Activated CD8-positive, alpha-beta memory T cell treated with anti-CD3 and anti-CD28 coated beads, Interleukin-2, amount 10 ng/mL, durations not matched to agents 7 days and 5 days (primary cell): ENCODE measurements around the gene RPS6KA6. TPM values are rescaled to one million over a fixed set of nuclear protein-coding genes. Genes with fewer than 3 reads are reported as not detected.

ENCODE experiments used
- ATAC-seq: fragments of 150-1000 bp; cut with Tn5 transposase; one replicate; pipeline ENCODE4 v1.10.0; 2021; ENCODE audit warnings: moderate library complexity
- CTCF ChIA-PET: fragments of 350-600 bp; sonication (Branson Sonifier 250); formaldehyde crosslinking; loops from one replicate; lab custom pipeline; 2021; ENCODE audit warnings: antibody characterized with exemption; lab: Charles Lee
- DNase-seq: peaks from one replicate; pipeline ENCODE4 v3.0.0-alpha.2; 2020
- H3K27ac Mint-ChIP-seq: one replicate; pipeline ENCODE4 v1.8.0; 2021; ENCODE audit warnings: mild to moderate bottlenecking, mixed read lengths
- H3K27me3 Mint-ChIP-seq: one replicate; pipeline ENCODE4 v1.8.0; 2021; ENCODE audit warnings: mixed read lengths
- H3K36me3 Mint-ChIP-seq: one replicate; pipeline ENCODE4 v1.8.0; 2021; ENCODE audit warnings: mild to moderate bottlenecking, mixed read lengths
- H3K4me1 Mint-ChIP-seq: one replicate; pipeline ENCODE4 v1.8.0; 2021; ENCODE audit warnings: mixed read lengths
- H3K4me3 Mint-ChIP-seq: one replicate; pipeline ENCODE4 v1.8.0; 2021; ENCODE audit warnings: mild to moderate bottlenecking, moderate library complexity, mixed read lengths
- H3K9me3 Mint-ChIP-seq: one replicate; pipeline ENCODE4 v1.8.0; 2022; ENCODE audit warnings: low read depth, mixed read lengths
- total RNA-seq, 2 experiments: library from RNA; stranded (reverse); gene quantifications; one replicate each; pipeline ENCODE4 v1.2.3, GENCODE V29; 2021

RPS6KA6 gene
- total RNA-seq, 2 experiments from 2014 or later: not detected

GRCh38 chrX:84186603-84187532 lies 1.1 kb downstream of the RPS6KA6 start:
- Mint-ChIP-seq H3K27me3 (peaks cover 10% of the 10 kb centered on the region), H3K36me3 (no peaks in the 10 kb centered on the region), H3K4me1 (no peaks in the 10 kb centered on the region), H3K4me3 (peak overlapping the region; percentile 35), H3K27ac (no peak overlapping the region), H3K9me3 (no peaks in the 10 kb centered on the region)
- DNase-seq (no peak), ATAC-seq (no peak)
- CTCF ChIA-PET: no interaction called here

- no peaks in the 10 kb centered on the region for H3K9me3 Mint-ChIP-seq
- no peak overlapping the region for H3K4me3 Mint-ChIP-seq
- peaks cover 7% of the 10 kb centered on the region for H3K27me3 Mint-ChIP-seq
- ATAC-seq: no peak
- CTCF ChIA-PET: no interaction called here
- H3K27ac Mint-ChIP-seq: no peak overlapping the region
- no peak for DNase-seq
- no peaks in the 10 kb centered on the region for H3K4me1 Mint-ChIP-seq
- H3K36me3 Mint-ChIP-seq: no peaks in the 10 kb centered on the region
Measured at GRCh38 chrX:84182516-84182915, 5.5 kb downstream of the RPS6KA6 start.

GRCh38 chrX:84175958-84176357 lies 12.0 kb downstream of the RPS6KA6 start:
- Mint-ChIP-seq H3K36me3 (no peaks in the 10 kb centered on the region), H3K4me3 (no peak overlapping the region), H3K27ac (no peak overlapping the region), H3K27me3 (no peaks in the 10 kb centered on the region), H3K9me3 (no peaks in the 10 kb centered on the region), H3K4me1 (no peaks in the 10 kb centered on the region)
- no peak for ATAC-seq
- CTCF ChIA-PET: no interaction called here
- DNase-seq: no peak

- Mint-ChIP-seq H3K9me3 (no peaks in the 10 kb centered on the region), H3K27ac (no peak overlapping the region), H3K36me3 (no peaks in the 10 kb centered on the region), H3K4me3 (no peak overlapping the region), H3K4me1 (no peaks in the 10 kb centered on the region), H3K27me3 (no peaks in the 10 kb centered on the region)
- DNase-seq (no peak), ATAC-seq (no peak)
- CTCF ChIA-PET: no interaction called here
Measured at GRCh38 chrX:84175274-84175673, 12.7 kb downstream of the RPS6KA6 start.

- Mint-ChIP-seq H3K36me3 (no peaks in the 10 kb centered on the region), H3K4me1 (no peaks in the 10 kb centered on the region), H3K27me3 (no peaks in the 10 kb centered on the region), H3K4me3 (no peak overlapping the region), H3K9me3 (no peaks in the 10 kb centered on the region), H3K27ac (no peak overlapping the region)
- ATAC-seq (no peak), DNase-seq (no peak)
- CTCF ChIA-PET: no interaction called here
Measured at GRCh38 chrX:84174348-84174747, 13.7 kb downstream of the RPS6KA6 start.

- no peak overlapping the region for H3K27ac Mint-ChIP-seq
- H3K9me3 Mint-ChIP-seq: no peaks in the 10 kb centered on the region
- no peaks in the 10 kb centered on the region for H3K36me3 Mint-ChIP-seq
- H3K27me3 Mint-ChIP-seq: no peaks in the 10 kb centered on the region
- no peaks in the 10 kb centered on the region for H3K4me1 Mint-ChIP-seq
- H3K4me3 Mint-ChIP-seq: no peak overlapping the region
- no peak for ATAC-seq
- CTCF ChIA-PET: no interaction called here
- no peak for DNase-seq
Measured at GRCh38 chrX:84170931-84171330, 17.1 kb downstream of the RPS6KA6 start.

- Mint-ChIP-seq H3K9me3 (no peaks in the 10 kb centered on the region), H3K27ac (no peak overlapping the region), H3K27me3 (no peaks in the 10 kb centered on the region), H3K4me3 (no peak overlapping the region), H3K4me1 (no peaks in the 10 kb centered on the region), H3K36me3 (no peaks in the 10 kb centered on the region)
- ATAC-seq (no peak), DNase-seq (no peak)
- CTCF ChIA-PET: no interaction called here
Measured at GRCh38 chrX:84168574-84168973, 19.4 kb downstream of the RPS6KA6 start.

- no peak for DNase-seq
- Mint-ChIP-seq H3K27me3 (no peaks in the 10 kb centered on the region), H3K27ac (no peak overlapping the region), H3K4me1 (no peaks in the 10 kb centered on the region), H3K9me3 (no peaks in the 10 kb centered on the region), H3K36me3 (no peaks in the 10 kb centered on the region), H3K4me3 (no peak overlapping the region)
- no peak for ATAC-seq
- CTCF ChIA-PET: no interaction called here
Measured at GRCh38 chrX:84168095-84168494, 19.9 kb downstream of the RPS6KA6 start.

- Mint-ChIP-seq H3K9me3 (no peaks in the 10 kb centered on the region), H3K27ac (no peak overlapping the region), H3K4me3 (no peak overlapping the region), H3K4me1 (no peaks in the 10 kb centered on the region), H3K27me3 (no peaks in the 10 kb centered on the region), H3K36me3 (no peaks in the 10 kb centered on the region)
- CTCF ChIA-PET: no interaction called here
- ATAC-seq (no peak), DNase-seq (no peak)
Measured at GRCh38 chrX:84165711-84166110, 22.3 kb downstream of the RPS6KA6 start.

GRCh38 chrX:84162401-84162800 lies 25.6 kb downstream of the RPS6KA6 start:
- Mint-ChIP-seq H3K27ac (no peak overlapping the region), H3K4me3 (no peak overlapping the region), H3K27me3 (no peaks in the 10 kb centered on the region), H3K4me1 (no peaks in the 10 kb centered on the region), H3K36me3 (no peaks in the 10 kb centered on the region), H3K9me3 (no peaks in the 10 kb centered on the region)
- DNase-seq (no peak), ATAC-seq (no peak)
- CTCF ChIA-PET: no interaction called here

- Mint-ChIP-seq H3K27ac (no peak overlapping the region), H3K4me1 (no peaks in the 10 kb centered on the region), H3K9me3 (no peaks in the 10 kb centered on the region), H3K36me3 (no peaks in the 10 kb centered on the region), H3K27me3 (no peaks in the 10 kb centered on the region), H3K4me3 (no peak overlapping the region)
- ATAC-seq (no peak), DNase-seq (no peak)
- CTCF ChIA-PET: no interaction called here
Measured at GRCh38 chrX:84161641-84162040, 26.4 kb downstream of the RPS6KA6 start.

- no peak overlapping the region for H3K4me3 Mint-ChIP-seq
Measured at GRCh38 chrX:84160736-84161135, 27.3 kb downstream of the RPS6KA6 start.

GRCh38 chrX:84156821-84157220 lies 31.2 kb downstream of the RPS6KA6 start:
- no peak for ATAC-seq
- no peaks in the 10 kb centered on the region for H3K9me3 Mint-ChIP-seq
- no peak for DNase-seq
- no peaks in the 10 kb centered on the region for H3K4me1 Mint-ChIP-seq
- H3K27me3 Mint-ChIP-seq: no peaks in the 10 kb centered on the region
- no peaks in the 10 kb centered on the region for H3K36me3 Mint-ChIP-seq
- CTCF ChIA-PET: no interaction called here
- no peak overlapping the region for H3K27ac Mint-ChIP-seq
- H3K4me3 Mint-ChIP-seq: no peak overlapping the region

More at GRCh38 chrX:84160736-84161135, 27.3 kb downstream of the RPS6KA6 start:
- no peaks in the 10 kb centered on the region for H3K4me1 Mint-ChIP-seq
- CTCF ChIA-PET: no interaction called here
- H3K27me3 Mint-ChIP-seq: no peaks in the 10 kb centered on the region
- H3K27ac Mint-ChIP-seq: no peak overlapping the region
- no peak for ATAC-seq
- no peaks in the 10 kb centered on the region for H3K36me3 Mint-ChIP-seq
- DNase-seq: no peak
- H3K9me3 Mint-ChIP-seq: no peaks in the 10 kb centered on the region

GRCh38 chrX:84155938-84156337 lies 32.1 kb downstream of the RPS6KA6 start:
- CTCF ChIA-PET: no interaction called here
- no peaks in the 10 kb centered on the region for H3K9me3 Mint-ChIP-seq
- ATAC-seq (no peak), DNase-seq (no peak)
- no peaks in the 10 kb centered on the region for H3K36me3 Mint-ChIP-seq
- H3K4me1 Mint-ChIP-seq: no peaks in the 10 kb centered on the region
- no peak overlapping the region for H3K4me3 Mint-ChIP-seq
- H3K27me3 Mint-ChIP-seq: no peaks in the 10 kb centered on the region
- H3K27ac Mint-ChIP-seq: no peak overlapping the region
